ENCODE data around the gene MITF. TPM values are rescaled to one million over a fixed set of nuclear protein-coding genes. Genes with fewer than 3 reads are reported as not detected.

Gene MITF
- total RNA-seq, 1 donor from 2014 or later, result 6.0 TPM

DNA sequence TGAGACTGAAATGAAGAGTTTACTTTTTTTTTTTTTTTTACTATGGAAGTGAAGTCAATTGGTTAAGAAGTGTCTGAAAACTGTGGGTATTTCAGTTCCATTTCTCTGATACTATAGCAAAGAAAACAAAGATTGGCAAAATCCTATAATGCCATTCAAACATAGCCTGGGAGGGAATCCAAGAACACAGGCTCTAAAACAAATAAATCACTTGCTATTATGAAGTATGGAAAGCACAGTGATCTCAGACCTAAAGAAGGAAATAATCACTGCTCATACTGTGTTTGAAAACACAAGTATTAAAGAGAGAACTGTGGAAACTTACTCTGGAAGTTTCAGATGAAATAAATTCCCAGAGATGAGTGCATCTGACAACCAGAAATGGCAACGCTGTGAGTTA lies 272.3 kb downstream of the MITF start:
- H3K4me3 Mint-ChIP-seq (ENCODE audit: unreplicated experiment), result no peak overlapping the region

More for the DNA sequence above, 272.3 kb downstream of the MITF start:
- H3K4me2 ChIP-seq (ENCODE audit: low read length), result no peak overlapping the region
- Mint-ChIP-seq H3K27ac (ENCODE audit: unreplicated experiment) (no peak overlapping the region), H3K27me3 (ENCODE audit: low read depth, unreplicated experiment) (peaks cover 3% of the 10 kb centered on the region), H3K9me3 (ENCODE audit: unreplicated experiment) (peaks cover 3% of the 10 kb centered on the region), H3K4me1 (ENCODE audit: low read depth, unreplicated experiment) (peaks cover 3% of the 10 kb centered on the region), H3K36me3 (ENCODE audit: low read depth, unreplicated experiment) (no peaks in the 10 kb centered on the region)
- H3K36me3 ChIP-seq (ENCODE audit: insufficient read depth, low read length), result no peaks in the 10 kb centered on the region
- no peaks in the 10 kb centered on the region for H3K4me1 ChIP-seq (ENCODE audit: insufficient read depth, low read length)
- no peaks in the 10 kb centered on the region for H3K79me2 ChIP-seq (ENCODE audit: insufficient read depth, low read length)
- H3K9me3 ChIP-seq (ENCODE audit: insufficient read depth, low read depth, low read length), result no peaks in the 10 kb centered on the region
- H3K9ac ChIP-seq (ENCODE audit: low read length), result no peak overlapping the region
- H4K20me1 ChIP-seq (ENCODE audit: insufficient read depth, low read length), result no peaks in the 10 kb centered on the region
- H3K27ac ChIP-seq (ENCODE audit: low read depth, low read length), result no peak overlapping the region
- no peak overlapping the region for H3K4me3 ChIP-seq (ENCODE audit: insufficient read depth, low read depth, low read length)
- DNase-seq (ENCODE audit: low read depth) (no peak), FAIRE-seq (no peak)
- no peak overlapping the region for H2AFZ ChIP-seq (ENCODE audit: low read depth, low read length)
- TF ChIP-seq, protein P1, sequence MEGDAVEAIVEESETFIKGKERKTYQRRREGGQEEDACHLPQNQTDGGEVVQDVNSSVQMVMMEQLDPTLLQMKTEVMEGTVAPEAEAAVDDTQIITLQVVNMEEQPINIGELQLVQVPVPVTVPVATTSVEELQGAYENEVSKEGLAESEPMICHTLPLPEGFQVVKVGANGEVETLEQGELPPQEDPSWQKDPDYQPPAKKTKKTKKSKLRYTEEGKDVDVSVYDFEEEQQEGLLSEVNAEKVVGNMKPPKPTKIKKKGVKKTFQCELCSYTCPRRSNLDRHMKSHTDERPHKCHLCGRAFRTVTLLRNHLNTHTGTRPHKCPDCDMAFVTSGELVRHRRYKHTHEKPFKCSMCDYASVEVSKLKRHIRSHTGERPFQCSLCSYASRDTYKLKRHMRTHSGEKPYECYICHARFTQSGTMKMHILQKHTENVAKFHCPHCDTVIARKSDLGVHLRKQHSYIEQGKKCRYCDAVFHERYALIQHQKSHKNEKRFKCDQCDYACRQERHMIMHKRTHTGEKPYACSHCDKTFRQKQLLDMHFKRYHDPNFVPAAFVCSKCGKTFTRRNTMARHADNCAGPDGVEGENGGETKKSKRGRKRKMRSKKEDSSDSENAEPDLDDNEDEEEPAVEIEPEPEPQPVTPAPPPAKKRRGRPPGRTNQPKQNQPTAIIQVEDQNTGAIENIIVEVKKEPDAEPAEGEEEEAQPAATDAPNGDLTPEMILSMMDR (IDR thresholded peaks at IDR 0.05; ENCODE audit: insufficient read depth, low read depth, low read length), result no peak
- H3K27me3 ChIP-seq (ENCODE audit: insufficient read depth, low read length), result no peaks in the 10 kb centered on the region
